ENCODE measurements around the gene AGRN.
"Not testable (repeated sequence)": the region's sequence is repeated elsewhere in the genome, so short reads cannot be mapped to it uniquely, and the experiment has no call there.

AGRN gene

DNA sequence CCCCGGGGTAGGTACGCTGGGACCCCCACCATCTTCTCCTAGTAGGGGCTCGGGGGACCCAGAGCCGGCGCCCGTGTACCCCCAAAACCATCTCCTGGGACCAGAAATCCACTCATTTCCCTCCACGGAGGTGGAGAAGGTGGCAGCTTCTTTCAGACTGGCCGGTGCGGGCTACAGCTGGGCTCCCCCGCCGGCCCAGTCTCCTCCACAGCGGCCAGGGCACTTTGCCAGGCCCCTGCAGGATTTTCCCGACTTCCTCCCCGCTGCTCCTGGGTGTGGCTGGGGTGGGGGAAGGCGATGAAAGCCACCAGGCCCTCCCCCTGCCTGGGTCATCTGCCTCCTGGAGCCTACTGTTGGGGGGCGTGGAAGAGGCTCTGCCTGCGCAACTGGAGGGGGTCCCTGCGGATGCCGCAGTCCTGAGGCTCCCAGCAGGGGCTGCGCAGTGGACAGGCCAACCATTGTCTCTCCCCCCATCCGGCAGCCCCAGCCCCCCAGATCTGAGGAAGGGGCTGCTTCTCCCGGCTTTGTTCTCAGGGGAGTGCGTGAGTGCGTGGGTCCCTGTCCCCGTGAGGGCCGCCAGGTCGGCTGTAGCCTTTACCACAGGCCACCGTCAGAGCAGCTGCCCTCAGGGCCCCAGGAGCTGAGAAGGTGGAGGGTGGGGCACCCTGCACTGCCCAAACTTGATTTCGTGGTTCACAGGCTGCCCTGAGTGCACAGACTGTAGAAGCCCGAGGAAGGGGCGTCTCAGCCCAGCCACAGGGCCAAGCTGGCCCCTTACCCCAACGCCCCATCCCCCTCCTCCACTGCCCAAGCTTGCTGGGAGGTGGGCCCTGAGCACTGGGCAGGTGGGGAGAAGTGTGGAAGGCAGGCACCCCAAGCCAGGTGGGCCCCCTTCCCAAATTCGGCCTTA, 1.3 kb downstream of the AGRN start:
- no peak for DNase-seq (ENCODE audit: low read depth)

DNA sequence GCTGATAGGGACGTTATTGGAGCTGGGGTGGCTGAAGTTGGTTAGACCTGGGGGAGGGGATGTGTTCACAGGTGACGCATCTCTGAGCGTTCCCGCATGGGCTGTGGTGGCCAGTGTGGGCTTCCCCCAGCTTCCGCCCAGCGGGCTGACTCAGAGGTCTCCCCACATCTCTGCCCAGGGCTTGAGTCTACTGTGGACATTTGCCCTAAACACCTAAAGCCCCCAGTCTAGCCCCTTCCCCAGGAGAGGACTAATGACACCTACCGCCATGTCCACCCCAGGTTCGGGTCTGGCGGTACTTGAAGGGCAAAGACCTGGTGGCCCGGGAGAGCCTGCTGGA, 2.0 kb downstream of the AGRN start:
- DNase-seq (ENCODE audit: low read depth), result no peak

DNA sequence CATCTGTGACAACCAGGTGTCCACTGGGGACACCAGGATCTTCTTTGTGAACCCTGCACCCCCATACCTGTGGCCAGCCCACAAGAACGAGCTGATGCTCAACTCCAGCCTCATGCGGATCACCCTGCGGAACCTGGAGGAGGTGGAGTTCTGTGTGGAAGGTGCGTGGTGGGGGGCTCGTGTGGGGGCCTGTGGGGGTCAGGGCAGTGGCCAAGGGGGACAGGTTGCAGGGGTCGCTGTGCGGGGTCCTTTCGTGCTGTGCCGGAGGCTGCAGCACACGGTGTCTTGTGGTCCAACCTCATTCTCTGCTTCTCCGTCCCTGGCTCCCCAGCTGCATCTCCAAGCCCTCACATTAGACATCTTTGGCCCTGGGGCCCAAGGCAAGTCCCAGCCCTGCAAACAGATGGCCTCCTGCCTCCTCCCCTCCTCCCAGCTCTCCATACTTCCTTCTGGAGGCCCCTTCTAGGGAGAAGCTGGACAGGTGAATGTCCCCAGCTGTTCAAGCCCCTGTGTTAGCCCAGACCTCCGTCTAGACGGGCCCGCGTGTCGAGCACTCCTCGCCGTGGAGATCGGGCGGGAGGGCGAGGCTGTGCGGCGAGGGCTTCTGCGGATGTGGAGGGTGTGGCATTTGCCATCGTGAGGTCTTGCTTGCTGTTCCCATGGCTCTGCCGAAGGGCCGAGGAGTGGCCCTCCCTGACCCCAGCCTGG, 2.5 kb downstream of the AGRN start:
- DNase-seq (ENCODE audit: low read depth), result no peak

DNA sequence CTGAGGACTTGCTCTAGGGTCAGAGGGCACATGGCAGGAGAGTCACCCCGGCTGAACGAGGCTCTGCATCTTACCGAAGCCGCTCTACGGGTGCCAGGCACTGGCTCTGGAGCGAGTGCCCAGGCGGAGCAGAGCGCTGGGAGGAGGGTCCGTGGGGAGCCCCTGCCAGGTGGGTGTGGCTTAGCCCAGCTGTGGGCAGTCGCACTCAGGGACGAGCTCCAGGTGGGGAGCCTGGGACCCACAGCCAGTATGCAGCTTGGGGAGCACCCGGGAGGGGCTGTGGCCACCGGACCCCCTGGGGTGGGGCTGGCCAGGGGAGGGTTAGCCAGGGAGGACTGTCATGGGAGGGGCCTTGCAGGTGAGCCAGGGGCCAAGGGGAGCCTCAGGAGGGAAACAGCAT, 3.8 kb downstream of the AGRN start:
- DNase-seq (ENCODE audit: low read depth), result no peak

DNA sequence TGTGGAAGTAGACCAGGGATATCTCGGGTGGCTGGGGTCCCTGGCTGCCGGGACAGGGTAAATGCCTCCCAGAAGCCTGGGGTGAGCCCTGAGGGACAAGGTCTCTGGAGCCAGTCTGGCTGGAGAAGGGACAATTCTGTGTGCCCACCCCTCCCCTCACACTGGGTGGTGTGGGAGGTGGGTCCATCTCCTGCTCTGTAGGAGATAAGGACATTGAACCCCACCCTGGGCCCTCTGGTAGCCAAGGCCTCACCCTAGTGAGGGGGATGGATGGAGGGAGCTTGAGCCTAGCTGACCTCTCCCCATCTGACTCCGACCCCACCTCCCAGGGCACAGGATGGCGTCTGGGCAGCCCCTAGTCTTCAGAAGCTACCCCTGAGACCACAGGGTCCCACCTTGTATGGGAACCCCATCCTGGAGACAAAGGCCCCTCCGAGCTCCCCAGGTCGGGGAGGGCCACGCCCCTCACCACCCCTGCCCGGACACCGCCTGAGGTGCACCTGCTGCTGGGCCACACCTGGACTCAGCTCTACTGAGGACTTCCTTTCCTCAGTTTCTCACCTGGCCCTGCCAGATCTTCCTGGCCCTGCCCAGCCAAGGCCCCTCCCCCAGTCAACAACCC, 4.3 kb downstream of the AGRN start:
- DNase-seq (ENCODE audit: low read depth), result no peak

DNA sequence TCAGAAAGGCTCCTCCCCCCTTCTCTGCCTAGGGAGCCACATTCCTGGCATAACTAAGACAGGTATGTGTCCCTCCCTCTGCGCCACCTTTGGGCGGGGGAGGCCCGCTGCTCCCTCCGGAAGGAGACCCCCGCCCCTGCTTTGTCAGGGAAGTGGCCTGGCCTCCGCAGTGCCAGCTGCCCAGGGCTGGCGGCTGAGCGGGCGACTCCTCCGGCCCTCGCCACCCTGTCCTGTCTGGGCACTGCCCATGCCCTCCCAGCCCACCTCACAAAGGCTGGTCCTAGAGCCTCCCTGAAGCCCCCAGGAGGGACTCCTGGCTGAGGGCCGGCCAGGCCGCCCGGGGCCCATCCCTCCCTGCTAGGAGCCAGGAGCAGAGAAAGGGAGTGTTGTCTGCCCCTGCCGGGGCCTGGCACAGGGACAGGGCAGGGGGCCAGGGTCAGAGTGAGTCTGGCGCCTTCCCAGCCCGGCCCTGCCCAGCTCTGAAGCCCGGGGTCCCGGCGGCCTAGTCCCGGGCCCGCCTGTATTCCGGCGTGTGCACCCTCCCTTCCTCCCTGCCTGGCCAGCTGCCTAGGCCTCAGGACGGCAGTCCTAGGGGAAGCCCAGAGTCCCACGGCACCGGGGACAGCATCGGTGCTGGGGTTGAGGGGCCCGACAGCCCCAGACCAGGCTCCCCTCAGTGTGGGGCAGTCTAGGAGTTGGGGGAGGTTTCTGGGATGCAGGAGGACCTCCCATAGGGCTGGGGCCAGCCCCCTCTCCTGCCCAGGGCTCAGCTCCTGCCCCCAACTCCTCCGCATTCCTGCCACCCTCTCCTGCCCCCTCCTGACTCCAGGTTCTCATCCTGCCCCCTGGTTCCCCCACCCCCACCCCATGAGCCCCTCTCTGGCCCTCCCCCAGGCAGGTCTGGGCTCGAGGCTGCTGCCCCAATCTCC, 5.1 kb downstream of the AGRN start:
- no peak for DNase-seq (ENCODE audit: low read depth)

DNA sequence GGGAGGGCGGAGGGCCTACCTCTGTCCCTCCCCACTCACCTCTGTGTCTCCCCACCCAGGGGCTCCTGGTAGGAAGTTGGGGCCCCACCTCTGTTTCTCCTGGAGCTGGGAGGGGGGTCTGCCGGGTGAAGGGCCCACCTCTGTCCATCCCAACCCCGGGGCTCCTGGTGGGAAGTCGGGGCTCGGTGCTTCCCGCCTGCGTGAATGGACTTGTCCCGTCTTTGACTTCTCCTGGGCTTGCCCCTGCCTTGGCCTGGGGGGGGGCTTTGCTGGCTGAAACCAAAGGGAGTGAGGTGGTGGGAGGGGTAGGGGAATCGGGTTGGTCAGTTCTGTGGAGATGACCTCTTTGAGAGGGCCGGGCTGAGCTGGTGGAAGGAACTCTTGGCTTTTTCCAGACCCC, 5.8 kb downstream of the AGRN start:
- DNase-seq (ENCODE audit: low read depth), result no peak

DNA sequence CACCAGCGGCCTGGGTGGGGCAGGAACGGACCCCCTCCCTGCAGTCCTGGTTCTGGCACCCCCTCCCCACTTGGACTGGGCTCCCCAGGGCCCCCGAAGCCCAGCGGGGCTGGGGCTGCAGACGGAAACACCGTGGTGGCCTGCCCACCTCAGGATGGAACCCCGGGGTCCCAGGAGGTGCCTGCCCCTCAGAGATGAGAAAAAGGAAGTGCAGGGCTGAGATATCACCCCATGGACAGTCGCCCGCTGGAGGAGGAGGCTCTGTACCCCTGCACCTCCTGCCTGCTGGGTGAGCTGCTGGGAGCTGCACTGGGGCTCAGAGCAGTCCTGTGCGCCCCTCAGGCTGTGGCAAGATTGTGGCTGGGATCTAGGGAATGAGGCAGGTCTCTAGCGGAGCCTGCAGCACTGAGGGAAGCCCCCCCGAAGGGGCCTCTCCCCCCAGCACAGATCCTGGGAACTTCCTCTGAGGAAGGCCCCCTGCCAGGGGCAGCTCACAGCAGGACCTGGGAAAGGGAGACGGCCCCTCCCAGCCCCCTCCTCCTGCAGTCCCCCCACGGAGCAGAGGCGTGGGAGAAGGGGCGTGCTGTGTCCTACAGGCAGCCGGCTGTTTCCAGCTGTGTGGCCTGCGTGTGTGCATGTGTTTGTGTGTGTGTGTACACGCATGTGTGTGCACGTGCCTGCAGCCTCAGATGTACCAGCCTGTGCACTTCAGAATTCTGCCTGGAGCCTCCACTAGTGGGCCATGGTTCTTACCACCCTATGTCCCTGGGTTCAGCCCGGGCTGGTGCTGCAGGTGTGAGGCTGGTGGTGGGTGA, 6.9 kb downstream of the AGRN start:
- DNase-seq (ENCODE audit: low read depth), result no peak

DNA sequence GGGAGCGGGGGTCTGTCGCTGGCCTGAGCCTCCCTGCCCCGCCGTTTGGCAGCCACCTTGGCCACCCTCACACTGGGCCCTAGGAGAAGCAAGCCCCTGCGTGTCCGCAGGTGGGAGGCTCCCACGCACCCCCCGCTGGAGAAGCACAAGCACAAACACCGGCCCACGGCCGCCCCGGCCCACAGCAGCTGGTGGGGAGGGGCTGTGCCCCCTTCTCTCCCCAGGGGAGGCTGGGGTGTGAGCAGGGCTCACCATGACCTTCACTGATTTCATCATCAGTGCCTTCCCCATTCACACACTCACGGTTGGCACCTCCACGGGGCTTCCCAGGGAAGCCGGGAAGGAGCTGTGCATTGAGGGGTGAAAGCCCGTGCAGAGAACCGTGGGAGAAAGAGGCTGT, 7.9 kb downstream of the AGRN start:
- no peak for DNase-seq (ENCODE audit: low read depth)

DNA sequence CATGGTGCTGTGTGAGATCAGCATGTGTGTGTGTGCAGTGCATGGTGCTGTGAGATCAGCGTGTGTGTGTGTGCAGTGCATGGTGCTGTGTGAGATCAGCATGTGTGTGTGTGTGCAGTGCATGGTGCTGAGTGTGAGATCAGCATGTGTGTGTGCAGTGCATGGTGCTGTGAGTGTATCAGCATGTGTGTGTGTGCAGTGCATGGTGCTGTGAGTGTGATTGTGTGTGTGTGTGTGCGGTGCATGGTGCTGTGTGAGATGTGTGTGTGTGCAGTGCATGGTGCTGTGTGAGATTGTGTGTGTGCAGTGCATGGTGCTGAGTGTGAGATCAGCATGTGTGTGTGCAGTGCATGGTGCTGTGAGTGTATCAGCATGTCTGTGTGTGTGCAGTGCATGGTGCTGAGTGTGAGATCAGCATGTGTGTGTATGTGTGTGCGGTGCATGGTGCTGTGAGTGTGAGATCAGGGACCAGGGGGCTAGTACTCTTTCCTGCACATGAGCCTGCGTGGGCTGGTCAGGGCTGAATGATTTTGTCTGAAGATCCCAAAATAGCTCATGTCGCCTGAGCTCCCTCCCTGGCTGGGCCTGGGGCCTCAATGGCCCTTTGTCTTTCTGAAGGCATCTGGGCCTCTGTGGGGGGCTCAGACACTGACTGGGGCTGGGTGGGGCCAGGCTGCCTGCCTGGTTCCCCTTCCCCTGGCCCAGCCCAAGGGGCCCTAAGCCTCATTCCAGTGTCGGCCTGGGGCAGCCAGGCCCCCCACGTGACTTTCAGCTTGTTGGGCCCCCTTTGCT, 11.1 kb downstream of the AGRN start:
- DNase-seq (ENCODE audit: low read depth), result not testable (repeated sequence)

DNA sequence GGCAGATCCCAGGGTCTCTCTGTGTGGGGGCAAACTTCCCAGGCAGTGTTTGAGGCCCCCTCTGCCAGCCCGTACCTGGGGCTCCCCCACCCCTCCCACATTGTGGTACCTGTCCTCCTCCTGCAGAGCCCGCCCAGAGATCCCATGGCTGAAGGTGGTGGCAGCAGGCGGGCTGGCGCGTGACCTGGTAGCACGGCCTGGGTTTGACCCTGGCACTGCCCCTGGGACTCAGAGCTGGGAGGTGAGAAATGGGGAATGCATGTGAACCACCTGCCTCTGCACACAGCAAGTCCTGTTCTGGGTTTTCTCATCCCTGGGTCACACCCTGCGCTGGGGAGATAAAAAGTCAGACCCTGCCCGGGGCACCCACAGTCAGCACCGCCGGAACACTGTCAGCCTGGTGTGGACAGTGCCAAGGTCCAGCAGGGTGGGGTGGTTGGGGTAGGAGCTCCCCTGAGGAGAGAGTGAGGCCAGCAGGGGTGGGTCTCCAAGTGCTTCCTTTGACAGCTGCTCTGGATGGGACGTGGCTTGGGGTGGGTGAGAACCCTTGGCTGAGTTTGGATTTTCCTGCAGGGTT, 11.8 kb downstream of the AGRN start:
- DNase-seq (ENCODE audit: low read depth), result no peak

DNA sequence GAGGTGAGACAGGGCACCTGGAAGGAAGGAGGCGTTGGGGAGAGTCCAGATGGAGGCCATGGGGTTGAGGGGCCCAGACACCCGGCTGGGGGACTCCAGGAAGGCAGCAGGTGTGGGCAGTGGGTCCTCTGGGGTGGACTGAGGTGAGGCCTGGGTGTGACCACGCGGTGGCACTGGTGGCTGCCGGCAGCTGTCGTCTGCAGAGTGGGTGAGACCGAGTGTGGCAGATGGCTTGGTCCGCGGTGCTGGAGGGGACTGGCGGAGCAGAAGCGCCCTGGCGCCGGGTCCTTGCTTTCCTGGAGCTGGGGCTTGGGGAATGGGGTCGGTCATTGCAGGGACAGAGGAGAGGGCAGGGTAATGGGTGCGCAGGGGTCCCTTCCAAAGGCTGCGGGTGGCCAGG, 12.5 kb downstream of the AGRN start:
- no peak for DNase-seq (ENCODE audit: low read depth)

DNA sequence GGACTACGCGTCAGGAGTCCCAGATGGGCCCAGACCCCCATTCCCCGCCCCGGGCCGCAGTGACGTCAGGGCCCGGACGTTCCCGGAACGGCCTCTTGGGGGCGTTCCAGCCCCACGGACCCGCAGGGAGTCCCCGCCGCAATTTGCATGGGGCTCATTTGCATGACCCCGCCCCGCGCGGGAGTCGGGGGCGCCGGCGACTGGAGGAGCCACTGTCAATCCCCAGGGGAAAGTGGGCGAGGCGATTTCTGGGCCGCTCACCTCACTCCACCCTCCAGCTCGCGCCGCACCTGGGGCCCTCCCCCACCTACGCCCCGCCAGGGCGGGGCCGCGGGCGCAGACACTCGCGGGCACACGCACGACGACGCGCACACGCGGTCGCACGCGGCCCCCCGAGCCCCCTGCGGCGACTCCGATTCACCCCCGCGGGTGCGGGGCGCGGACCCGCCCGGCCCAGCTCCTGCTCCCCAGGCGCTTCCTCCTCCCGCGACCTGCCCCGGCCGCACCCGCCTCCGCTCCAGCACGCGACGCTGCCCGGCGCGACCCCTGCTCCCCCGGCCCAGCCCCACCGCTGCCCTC, 13.2 kb downstream of the AGRN start:
- DNase-seq (ENCODE audit: low read depth), result peak; percentile 66

DNA sequence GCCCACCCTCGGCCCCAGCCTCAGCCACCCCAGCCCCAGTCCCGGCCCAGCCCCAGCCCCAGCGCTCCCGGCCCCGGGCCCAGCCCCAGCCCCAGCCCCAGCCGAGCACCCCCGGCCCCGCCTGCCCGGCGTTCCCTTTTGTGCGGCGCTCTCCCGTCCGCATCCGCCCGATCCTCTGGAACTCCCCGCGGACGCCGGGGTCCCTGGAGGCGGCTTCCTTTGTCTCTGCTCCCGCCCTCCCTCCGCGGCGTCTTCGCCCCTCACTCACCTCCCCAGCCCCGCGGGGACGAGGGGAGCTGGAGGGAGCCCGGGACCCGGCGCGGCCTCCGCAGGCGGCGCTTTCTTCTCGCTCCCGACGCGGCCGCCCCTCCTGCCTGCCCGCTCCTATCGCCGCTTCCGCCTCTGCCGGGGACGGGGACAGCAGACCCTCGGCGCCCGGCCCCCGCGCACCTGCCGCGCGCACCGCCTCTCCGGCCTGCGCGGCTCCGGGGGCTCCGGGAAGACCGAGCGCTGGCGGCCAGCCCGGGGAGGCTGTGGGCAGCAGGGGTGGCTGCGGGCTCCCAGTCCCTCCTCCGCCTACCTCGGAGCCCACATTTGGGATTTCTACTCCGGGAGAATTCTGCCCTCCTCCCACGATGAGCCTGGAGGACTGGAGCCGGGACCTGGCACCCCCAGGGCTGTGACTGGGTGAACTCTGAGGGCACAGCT, 14.0 kb downstream of the AGRN start:
- no peak for DNase-seq (ENCODE audit: low read depth)

DNA sequence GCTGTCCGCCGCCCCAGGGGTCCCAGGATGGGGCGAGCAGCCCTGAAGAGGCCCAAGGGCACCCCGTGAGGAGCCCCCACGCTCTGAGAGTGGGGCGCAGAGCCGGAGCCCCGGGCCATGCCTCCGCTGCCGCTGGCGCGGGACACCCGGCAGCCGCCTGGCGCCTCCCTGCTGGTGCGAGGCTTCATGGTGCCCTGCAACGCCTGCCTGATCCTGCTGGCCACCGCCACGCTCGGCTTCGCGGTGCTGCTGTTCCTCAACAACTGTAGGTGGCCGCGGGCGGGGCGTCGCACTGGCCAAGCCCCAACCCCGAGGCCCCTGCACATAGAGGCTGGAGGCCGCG, 14.5 kb downstream of the AGRN start:
- DNase-seq (ENCODE audit: low read depth), result no peak

DNA sequence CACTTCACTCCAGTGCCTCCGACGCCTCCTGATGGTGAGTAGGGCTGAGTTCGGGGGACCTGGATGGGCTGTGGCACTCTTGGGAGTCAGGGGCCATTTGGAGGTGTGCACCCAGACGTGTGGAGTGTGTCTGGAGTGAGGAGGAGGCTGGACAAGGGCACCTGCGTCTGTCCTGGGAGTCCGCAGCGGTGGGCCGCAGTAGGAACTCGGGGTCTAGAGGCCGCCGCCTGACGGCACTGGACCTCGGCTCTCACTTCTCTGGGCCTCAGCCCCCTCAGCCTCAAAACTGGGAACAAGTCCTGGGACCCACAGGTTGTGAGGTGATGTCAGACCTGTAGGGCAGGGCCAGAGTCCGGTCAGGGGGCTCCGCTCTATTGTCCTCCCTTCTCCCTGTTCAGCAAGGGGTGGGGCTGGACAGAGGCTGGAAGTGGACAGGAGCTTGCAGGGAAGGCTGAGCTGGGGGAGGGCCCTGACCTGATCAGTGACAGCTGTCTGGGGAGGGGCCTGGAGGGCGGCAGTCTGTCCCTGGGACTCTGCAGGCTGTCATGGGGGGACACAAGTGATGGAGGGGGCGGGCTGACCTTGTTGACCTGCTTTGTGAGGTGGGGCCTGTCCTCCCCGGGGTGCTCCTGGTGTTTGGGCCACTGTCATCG, 15.5 kb downstream of the AGRN start:
- DNase-seq (ENCODE audit: low read depth), result no peak

DNA sequence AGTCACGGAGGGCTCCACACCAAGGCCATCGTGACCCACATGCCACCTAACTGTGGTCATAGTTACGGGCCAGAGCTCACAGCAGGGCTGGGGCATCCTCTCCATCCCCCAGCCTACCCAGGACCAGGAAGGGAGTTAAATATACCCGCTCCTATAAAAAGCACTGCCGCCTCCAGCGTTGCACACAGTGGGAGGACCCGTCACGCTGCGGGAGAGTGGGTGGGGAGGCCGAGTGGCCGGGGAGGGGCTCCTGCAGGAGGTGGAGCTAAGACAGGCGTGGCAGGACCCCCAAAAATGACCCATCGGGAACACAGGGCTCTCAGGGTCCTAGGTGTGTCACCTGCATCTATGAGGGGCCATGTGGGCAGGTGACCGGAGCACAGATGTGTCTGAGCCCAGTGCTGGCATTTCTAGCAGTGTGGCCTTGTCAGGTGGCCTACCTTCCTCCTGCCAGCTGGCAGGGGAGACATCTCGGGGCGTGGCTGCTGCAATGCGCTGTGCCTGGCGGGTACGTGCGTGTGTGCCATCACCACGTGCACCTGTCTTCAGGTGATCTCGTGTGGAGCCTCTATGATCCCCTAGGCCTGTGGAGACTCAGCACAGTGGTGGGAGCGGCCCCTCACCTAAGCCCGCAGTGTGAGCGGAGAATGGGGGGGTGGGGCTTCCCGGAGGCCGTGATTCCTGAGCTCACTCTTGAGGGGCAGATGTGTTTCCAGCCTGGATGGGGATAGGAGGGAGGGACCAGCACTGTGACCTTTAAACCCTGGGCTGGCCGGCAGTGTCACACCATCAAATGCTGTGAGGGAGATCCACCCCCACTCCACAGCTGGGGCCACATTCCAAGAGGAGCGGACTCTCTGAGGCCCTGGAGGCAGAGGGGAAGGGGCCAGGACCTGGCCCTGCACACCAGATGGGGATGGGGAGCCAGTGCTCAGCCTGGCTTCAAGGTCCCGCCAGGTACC, 17.7 kb downstream of the AGRN start:
- DNase-seq (ENCODE audit: low read depth), result no peak
